HT-29 (cell line): Measurements from ENCODE around the gene TMEM178B. TPM values are rescaled to one million over a fixed set of nuclear protein-coding genes. Genes with fewer than 3 reads are reported as not detected.

Experiments used
- DNase-seq: peaks from one replicate; pipeline ENCODE4 v3.0.0-alpha.2; 2015; ENCODE audit warnings: low spot score
- total RNA-seq: library from RNA; depleted of rRNA; stranded (reverse); fragments of >200 nt; shearing (Covaris generic); gene quantifications from 2 replicates; pipeline ENCODE4 v1.2.3, GENCODE V29; 2014

Gene TMEM178B
- total RNA-seq, 1 experiment from 2014 or later: 2.1 TPM

- DNase-seq: no peak
Measured at GRCh38 chr7:141463986-141464385, 390.1 kb downstream of the TMEM178B start.

- no peak for DNase-seq
Measured at GRCh38 chr7:141464551-141464950, 390.7 kb downstream of the TMEM178B start.

- no peak for DNase-seq
Measured at GRCh38 chr7:141466151-141466904, 392.5 kb downstream of the TMEM178B start.

GRCh38 chr7:141468341-141468740 is 394.5 kb downstream of the TMEM178B start:
- no peak for DNase-seq

- DNase-seq: no peak
Measured at GRCh38 chr7:141475679-141476078, 401.8 kb downstream of the TMEM178B start.

- no peak for DNase-seq
Measured at GRCh38 chr7:141477865-141478264, 404.0 kb downstream of the TMEM178B start.

- no peak for DNase-seq
Measured at GRCh38 chr7:141478845-141479244, 405.0 kb downstream of the TMEM178B start.

- no peak for DNase-seq
Measured at GRCh38 chr7:141480953-141481352, 407.1 kb downstream of the TMEM178B start.

- no peak for DNase-seq
Measured at GRCh38 chr7:141481971-141482370, 408.1 kb downstream of the TMEM178B start.

GRCh38 chr7:141483044-141483443 is 409.2 kb downstream of the TMEM178B start:
- no peak for DNase-seq

- no peak for DNase-seq
Measured at GRCh38 chr7:141484907-141485306, 411.0 kb downstream of the TMEM178B start.

- no peak for DNase-seq
Measured at GRCh38 chr7:141486959-141487358, 413.1 kb downstream of the TMEM178B start.

- no peak for DNase-seq
Measured at GRCh38 chr7:141490474-141490873, 416.6 kb downstream of the TMEM178B start.

- DNase-seq: no peak
Measured at GRCh38 chr7:141495057-141495456, 421.2 kb downstream of the TMEM178B start.

GRCh38 chr7:141497391-141497790 is 423.5 kb downstream of the TMEM178B start:
- no peak for DNase-seq

GRCh38 chr7:141500608-141501007 is 426.7 kb downstream of the TMEM178B start:
- DNase-seq: no peak

- no peak for DNase-seq
Measured at GRCh38 chr7:141501451-141501850, 427.6 kb downstream of the TMEM178B start.

GRCh38 chr7:141511316-141511675 is 437.4 kb downstream of the TMEM178B start:
- DNase-seq: no peak

GRCh38 chr7:141511676-141512396 is 438.0 kb downstream of the TMEM178B start:
- no peak for DNase-seq

GRCh38 chr7:141512597-141512996 is 438.7 kb downstream of the TMEM178B start:
- DNase-seq: no peak

GRCh38 chr7:141513720-141514119 is 439.9 kb downstream of the TMEM178B start:
- no peak for DNase-seq

- no peak for DNase-seq
Measured at GRCh38 chr7:141515941-141516340, 442.1 kb downstream of the TMEM178B start.

- no peak for DNase-seq
Measured at GRCh38 chr7:141519623-141520022, 445.8 kb downstream of the TMEM178B start.
